Sigmoid colon (tissue), 7 donors: ENCODE data around the gene SCAMP2. TPM values are rescaled to one million over a fixed set of nuclear protein-coding genes. Genes with fewer than 3 reads are reported as not detected.

Experiments
- DNase-seq: peaks from one replicate; pipeline ENCODE4 v3.0.0-alpha.2; 2019
- H3K27ac ChIP-seq, 4 donors: fragments of 200-600 bp; sonication (generic); one replicate each; pipeline ENCODE4 v1.5.1; 2016 to 2019; ENCODE audit warnings: mild to moderate bottlenecking in 1 of 4
- H3K27me3 ChIP-seq, 3 donors: fragments of 200-600 bp; sonication (generic); one replicate each; pipeline ENCODE4 v1.5.1; 2019; ENCODE audit warnings: mild to moderate bottlenecking in 1 of 3
- H3K36me3 ChIP-seq, 4 donors: fragments of 200-600 bp; sonication (generic); one replicate each; pipeline ENCODE4 v1.5.1; 2016 to 2019
- H3K4me1 ChIP-seq, 4 donors: fragments of 200-600 bp; sonication (generic); one replicate each; pipeline ENCODE4 v1.5.1; 2017 to 2019
- H3K4me3 ChIP-seq, 4 donors: fragments of 200-600 bp; sonication (generic); one replicate each; pipeline ENCODE4 v1.5.1; 2017 to 2019; ENCODE audit warnings: mild to moderate bottlenecking in 2 of 4, moderate library complexity in 1 of 4
- H3K9me3 ChIP-seq, 4 donors: fragments of 200-600 bp in 3 of 4; sonication (generic) in 3 of 4; one replicate each; pipeline versions ENCODE4 v1.5.1 to v1.6.1; 2013 to 2019
- EP300 ChIP-seq, 4 donors: sonication (generic); formaldehyde crosslinking; IDR thresholded peaks; one replicate each; pipeline ENCODE4 v1.6.1; 2017; ENCODE audit warnings: antibody characterized with exemption in 4 of 4
- POLR2A ChIP-seq, 2 donors: fragments of 450-650 bp; IDR thresholded peaks; one replicate each; pipeline ENCODE4 v1.6.1; 2016; ENCODE audit warnings: antibody characterized with exemption in 2 of 2, mild to moderate bottlenecking in 2 of 2, moderate library complexity in 2 of 2
- POLR2AphosphoS5 ChIP-seq, 4 donors: sonication (generic); formaldehyde crosslinking; IDR thresholded peaks; one replicate each; pipeline ENCODE4 v1.6.1; 2017; ENCODE audit warnings: antibody characterized with exemption in 4 of 4
- WGBS, 2 donors: extraction: QIAGEN DNeasy Blood & Tissue Kit; methylation state at CpG; one replicate each; pipeline ENCODE4 v1.1.7; 2013; 5-methylcytosine and 5-hydroxymethylcytosine counted together
- intact Hi-C: fragments of 100-400 bp; cut with DNase I; formaldehyde crosslinking; loops from one replicate; pipeline ENCODE4 v1.15.1; 2023
- polyA plus RNA-seq, 3 donors: library from polyadenylated mRNA; stranded (reverse); fragments of 200-250 nt; gene quantifications; one replicate each; pipeline ENCODE4 v1.2.3, GENCODE V29; 2013
- total RNA-seq, 4 donors: library from RNA; depleted of rRNA; stranded (reverse); fragments of >200 nt; gene quantifications; one replicate each; pipeline ENCODE4 v1.1.0, GENCODE V29; 2016
- TF ChIP-seq, protein P1 (sequence below), 4 experiments: fragments of 450-650 bp in 3 of 4; fragments of 200-600 bp in 1 of 4; IDR thresholded peaks; one replicate each; pipeline ENCODE4 v1.5.1; 2016 to 2019; ENCODE audit warnings: antibody characterized with exemption in 4 of 4, mild to moderate bottlenecking in 3 of 4, moderate library complexity in 2 of 4
- donor health status: healthy with polysubstance abuse.
- donor health status: Bipolar disorder and iron deficiency.
- donor health status: healthy.

The SCAMP2 gene
- total and polyA plus RNA-seq, 7 donors: 27.8 to 131 (median 35.3) TPM

GRCh38 chr15:74817370-74817737, 55.8 kb downstream of the SCAMP2 start:
- Histone ChIP-seq H3K27ac (peak overlapping the region in 3 of 4 donors; percentile 35 to 61 (median 59)), H3K36me3 (no peaks in the 10 kb centered on the region), H3K4me1 (peaks cover 0 to 29% (median 19%) of the 10 kb centered on the region in 4 donors), H3K9me3 (no peaks in the 10 kb centered on the region), H3K4me3 (no peak overlapping the region), H3K27me3 (no peaks in the 10 kb centered on the region)
- TF ChIP-seq, protein P1, sequence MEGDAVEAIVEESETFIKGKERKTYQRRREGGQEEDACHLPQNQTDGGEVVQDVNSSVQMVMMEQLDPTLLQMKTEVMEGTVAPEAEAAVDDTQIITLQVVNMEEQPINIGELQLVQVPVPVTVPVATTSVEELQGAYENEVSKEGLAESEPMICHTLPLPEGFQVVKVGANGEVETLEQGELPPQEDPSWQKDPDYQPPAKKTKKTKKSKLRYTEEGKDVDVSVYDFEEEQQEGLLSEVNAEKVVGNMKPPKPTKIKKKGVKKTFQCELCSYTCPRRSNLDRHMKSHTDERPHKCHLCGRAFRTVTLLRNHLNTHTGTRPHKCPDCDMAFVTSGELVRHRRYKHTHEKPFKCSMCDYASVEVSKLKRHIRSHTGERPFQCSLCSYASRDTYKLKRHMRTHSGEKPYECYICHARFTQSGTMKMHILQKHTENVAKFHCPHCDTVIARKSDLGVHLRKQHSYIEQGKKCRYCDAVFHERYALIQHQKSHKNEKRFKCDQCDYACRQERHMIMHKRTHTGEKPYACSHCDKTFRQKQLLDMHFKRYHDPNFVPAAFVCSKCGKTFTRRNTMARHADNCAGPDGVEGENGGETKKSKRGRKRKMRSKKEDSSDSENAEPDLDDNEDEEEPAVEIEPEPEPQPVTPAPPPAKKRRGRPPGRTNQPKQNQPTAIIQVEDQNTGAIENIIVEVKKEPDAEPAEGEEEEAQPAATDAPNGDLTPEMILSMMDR (IDR thresholded peaks at IDR 0.05): peak in 1 of 4 experiments; percentile 20
- TF ChIP-seq EP300 (IDR thresholded peaks at IDR 0.05): no peak
- no peak for TF ChIP-seq POLR2A (IDR thresholded peaks at IDR 0.05)
- no peak for TF ChIP-seq POLR2AphosphoS5 (IDR thresholded peaks at IDR 0.05)
- intact Hi-C loops: loop anchor here (2.0 kb wide), 1 partner anchor 13 kb away; no protein-coding TSS in a partner anchor
- WGBS, 2 donors: 9 to 37% methylated on average over 9 of the region's 9 CpGs
- no peak for DNase-seq

- H3K4me3 ChIP-seq: no peak overlapping the region
- WGBS, 2 donors: 30 to 61% methylated on average over 19 of the region's 19 CpGs
- no peaks in the 10 kb centered on the region for H3K36me3 ChIP-seq
- no peaks in the 10 kb centered on the region for H3K9me3 ChIP-seq
- H3K4me1 ChIP-seq: peaks cover 0 to 29% (median 19%) of the 10 kb centered on the region in 4 donors
- H3K27ac ChIP-seq: peak overlapping the region in 3 of 4 donors; percentile 35 to 61 (median 59)
- intact Hi-C loops: loop anchor here (2.0 kb wide), 1 partner anchor 14 kb away; no protein-coding TSS in a partner anchor
- no peaks in the 10 kb centered on the region for H3K27me3 ChIP-seq
- TF ChIP-seq POLR2AphosphoS5 (IDR thresholded peaks at IDR 0.05) (no peak), POLR2A (IDR thresholded peaks at IDR 0.05) (no peak), EP300 (IDR thresholded peaks at IDR 0.05) (no peak)
- TF ChIP-seq, protein P1 (IDR thresholded peaks at IDR 0.05): no peak
- DNase-seq: no peak
Observed at GRCh38 chr15:74816624-74817369, 56.4 kb downstream of the SCAMP2 start.

- peak overlapping the region in 2 of 4 donors; percentile 59 to 61 for H3K27ac ChIP-seq
- no peak for TF ChIP-seq EP300 (IDR thresholded peaks at IDR 0.05)
- no peak for TF ChIP-seq POLR2AphosphoS5 (IDR thresholded peaks at IDR 0.05)
- TF ChIP-seq, protein P1 (IDR thresholded peaks at IDR 0.05): no peak
- TF ChIP-seq POLR2A (IDR thresholded peaks at IDR 0.05): no peak
- H3K4me1 ChIP-seq: peaks cover 0 to 29% (median 19%) of the 10 kb centered on the region in 4 donors
- intact Hi-C loops: loop anchor here (2.0 kb wide), 1 partner anchor 15 kb away; no protein-coding TSS in a partner anchor
- 79 to 92% methylated on average over 15 of the region's 15 CpGs for whole genome bisulfite sequencing, 2 donors
- H3K27me3 ChIP-seq: no peaks in the 10 kb centered on the region
- H3K36me3 ChIP-seq: no peaks in the 10 kb centered on the region
- no peaks in the 10 kb centered on the region for H3K9me3 ChIP-seq
- H3K4me3 ChIP-seq: no peak overlapping the region
- no peak for DNase-seq
Observed at GRCh38 chr15:74815961-74816360, 57.2 kb downstream of the SCAMP2 start.

- peak overlapping the region in 3 of 4 donors; percentile 17 to 61 (median 59) for H3K27ac ChIP-seq
- WGBS, 2 donors: 43 to 70% methylated on average over 10 of the region's 10 CpGs
- H3K4me3 ChIP-seq: no peak overlapping the region
- H3K4me1 ChIP-seq: peaks cover 0 to 29% (median 19%) of the 10 kb centered on the region in 4 donors
- no peaks in the 10 kb centered on the region for H3K36me3 ChIP-seq
- no peaks in the 10 kb centered on the region for H3K27me3 ChIP-seq
- H3K9me3 ChIP-seq: no peaks in the 10 kb centered on the region
- intact Hi-C loops: no loop called here
- TF ChIP-seq POLR2A (IDR thresholded peaks at IDR 0.05) (no peak), POLR2AphosphoS5 (IDR thresholded peaks at IDR 0.05) (no peak), EP300 (IDR thresholded peaks at IDR 0.05) (no peak)
- no peak for DNase-seq
Observed at GRCh38 chr15:74815121-74815934, 57.8 kb downstream of the SCAMP2 start.

DNA sequence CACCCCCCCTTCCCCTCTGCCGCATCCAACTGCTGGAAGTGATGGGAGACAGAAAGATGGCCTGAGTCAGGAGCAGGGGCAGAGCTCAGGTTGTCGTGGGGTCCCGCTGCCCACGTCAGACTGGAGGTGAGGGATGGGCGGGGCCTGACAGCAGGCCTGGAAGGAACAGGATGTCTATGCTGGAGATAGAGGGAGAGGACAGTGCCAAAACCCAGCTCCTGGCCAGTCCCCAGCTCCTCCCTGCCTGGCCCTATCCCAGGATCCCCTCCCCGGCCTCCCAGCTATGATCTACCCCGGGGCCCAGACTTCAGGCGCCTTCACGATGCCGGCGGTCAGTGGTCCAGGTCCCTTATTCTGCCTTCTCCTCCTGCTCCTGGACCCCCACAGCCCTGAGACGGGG, 60.6 kb downstream of the SCAMP2 start, which contains the start of gene LMAN1L:
Gene LMAN1L (plus strand): TSS at position 303 of the 400 bp plus-strand sequence. CDS start 20 bp downstream, at position 323.
- Histone ChIP-seq H3K4me3 (no peak within 1 kb of the TSS), H3K9me3 (no peaks in the 10 kb centered on the region), H3K27me3 (no peaks in the 10 kb centered on the region), H3K4me1 (peaks cover 0 to 25% (median 18%) of the 10 kb centered on the region in 4 donors), H3K36me3 (no peaks in the 10 kb centered on the region), H3K27ac (no peak within 1 kb of the TSS)
- DNase-seq: no peak
- TF ChIP-seq, protein P1 (IDR thresholded peaks at IDR 0.05): no peak
- TF ChIP-seq POLR2A (IDR thresholded peaks at IDR 0.05): no peak
- no peak for TF ChIP-seq EP300 (IDR thresholded peaks at IDR 0.05)
- TF ChIP-seq POLR2AphosphoS5 (IDR thresholded peaks at IDR 0.05): no peak
- 80 to 86% methylated on average over 12 of the region's 12 CpGs for WGBS, 2 donors
- intact Hi-C loops: no loop called here
